Esophagus squamous epithelium (tissue), 5 donors: ENCODE results near the gene SLC9A7. TPM values are rescaled to one million over a fixed set of nuclear protein-coding genes. Genes with fewer than 3 reads are reported as not detected.
A peak's percentile ranks its signal among the peaks of the same experiment; 100 is the strongest.

Source experiments
- DNase-seq: peaks from one replicate; lab custom pipeline; 2025; lab: John Stamatoyannopoulos, UW
- H3K27ac ChIP-seq, 4 donors: fragments of 200-600 bp; sonication (generic); one replicate each; pipeline ENCODE4 v1.5.1; 2016 to 2019; ENCODE audit warnings: mild to moderate bottlenecking in 1 of 4
- H3K27me3 ChIP-seq, 4 donors: fragments of 200-600 bp; sonication (generic); 1 replicate in 3 of 4; 2 replicates in 1 of 4; pipeline versions ENCODE4 v1.5.1 to v1.6.0; 2017 to 2021; ENCODE audit warnings: antibody characterized with exemption in 1 of 4
- H3K36me3 ChIP-seq, 3 donors: fragments of 200-600 bp; sonication (generic); one replicate each; pipeline ENCODE4 v1.5.1; 2016 to 2019
- H3K4me1 ChIP-seq, 3 donors: fragments of 200-600 bp; sonication (generic); one replicate each; pipeline ENCODE4 v1.5.1; 2017 to 2019
- H3K4me3 ChIP-seq, 4 donors: fragments of 200-600 bp; sonication (generic); 1 replicate in 3 of 4; 2 replicates in 1 of 4; pipeline ENCODE4 v1.5.1; 2016 to 2019; ENCODE audit warnings: mild to moderate bottlenecking in 2 of 4, moderate library complexity in 1 of 4
- H3K9me3 ChIP-seq, 3 donors: fragments of 200-600 bp; sonication (generic); one replicate each; pipeline ENCODE4 v1.5.1; 2016 to 2019
- POLR2A ChIP-seq, 4 donors: fragments of 450-650 bp; IDR thresholded peaks; one replicate each; pipeline ENCODE4 v1.6.1; 2017; ENCODE audit warnings: antibody characterized with exemption in 4 of 4, mild to moderate bottlenecking in 4 of 4, moderate library complexity in 3 of 4
- WGBS, 2 donors: methylation state at CpG; one replicate each; pipeline ENCODE4 v1.1.5; 2018; 5-methylcytosine and 5-hydroxymethylcytosine counted together
- intact Hi-C: fragments of 100-400 bp; cut with DNase I; formaldehyde crosslinking; loops from one replicate; pipeline ENCODE4 v1.15.0; 2022
- total RNA-seq, 4 donors: library from RNA; depleted of rRNA; stranded (reverse); fragments of >200 nt; gene quantifications; one replicate each; pipeline ENCODE4 v1.1.0, GENCODE V29; 2016
- TF ChIP-seq, protein P1 (sequence below), 6 experiments: fragments of 450-650 bp in 4 of 6; fragments of 200-600 bp in 2 of 6; sonication (generic) in 2 of 6; IDR thresholded peaks; one replicate each; pipeline ENCODE4 v1.5.1; 2016 to 2019; ENCODE audit warnings: antibody characterized with exemption in 6 of 6, mild to moderate bottlenecking in 4 of 6, moderate library complexity in 4 of 6
- donor health status: DM: yes; HTN: yes; CAD: no.

SLC9A7 gene
- total RNA-seq, 4 donors from 2014 or later, result 6.4 to 16.4 (median 8.4) TPM

GRCh38 chrX:46577221-46578005 lies 181.5 kb downstream of the SLC9A7 start:
- no peak for DNase-seq
- Histone ChIP-seq H3K27ac (peak overlapping the region in 2 of 4 donors; percentile 32 to 79), H3K36me3 (no peaks in the 10 kb centered on the region), H3K9me3 (no peaks in the 10 kb centered on the region), H3K4me3 (peak overlapping the region in 1 of 4 donors; percentile 8), H3K4me1 (peaks cover 0 to 48% (median 2%) of the 10 kb centered on the region in 3 donors), H3K27me3 (no peaks in the 10 kb centered on the region)
- WGBS, 2 donors, result 28 to 50% methylated on average over 3 to 6 of the region's 7 CpGs
- intact Hi-C loops, result no loop called here
- TF ChIP-seq, protein P1, sequence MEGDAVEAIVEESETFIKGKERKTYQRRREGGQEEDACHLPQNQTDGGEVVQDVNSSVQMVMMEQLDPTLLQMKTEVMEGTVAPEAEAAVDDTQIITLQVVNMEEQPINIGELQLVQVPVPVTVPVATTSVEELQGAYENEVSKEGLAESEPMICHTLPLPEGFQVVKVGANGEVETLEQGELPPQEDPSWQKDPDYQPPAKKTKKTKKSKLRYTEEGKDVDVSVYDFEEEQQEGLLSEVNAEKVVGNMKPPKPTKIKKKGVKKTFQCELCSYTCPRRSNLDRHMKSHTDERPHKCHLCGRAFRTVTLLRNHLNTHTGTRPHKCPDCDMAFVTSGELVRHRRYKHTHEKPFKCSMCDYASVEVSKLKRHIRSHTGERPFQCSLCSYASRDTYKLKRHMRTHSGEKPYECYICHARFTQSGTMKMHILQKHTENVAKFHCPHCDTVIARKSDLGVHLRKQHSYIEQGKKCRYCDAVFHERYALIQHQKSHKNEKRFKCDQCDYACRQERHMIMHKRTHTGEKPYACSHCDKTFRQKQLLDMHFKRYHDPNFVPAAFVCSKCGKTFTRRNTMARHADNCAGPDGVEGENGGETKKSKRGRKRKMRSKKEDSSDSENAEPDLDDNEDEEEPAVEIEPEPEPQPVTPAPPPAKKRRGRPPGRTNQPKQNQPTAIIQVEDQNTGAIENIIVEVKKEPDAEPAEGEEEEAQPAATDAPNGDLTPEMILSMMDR (IDR thresholded peaks at IDR 0.05), result no peak
- TF ChIP-seq POLR2A (IDR thresholded peaks at IDR 0.05), result no peak

- peak overlapping the region in 3 of 4 donors; percentile 52 to 79 (median 53) for H3K27ac ChIP-seq
Observed at GRCh38 chrX:46576458-46576857, 182.5 kb downstream of the SLC9A7 start.

GRCh38 chrX:46575991-46576392 lies 182.9 kb downstream of the SLC9A7 start:
- H3K4me3 ChIP-seq, result peak overlapping the region in 3 of 4 donors; percentile 50 to 68 (median 58)
- DNase-seq, result no peak
- TF ChIP-seq POLR2A (IDR thresholded peaks at IDR 0.05), result no peak
- TF ChIP-seq, protein P1 (IDR thresholded peaks at IDR 0.05), result no peak
- 10 to 32% methylated on average over 6 of the region's 6 CpGs for WGBS, 2 donors
- H3K27ac ChIP-seq, result peak overlapping the region in 3 of 4 donors; percentile 52 to 79 (median 53)
- H3K4me1 ChIP-seq, result peaks cover 0 to 41% (median 0%) of the 10 kb centered on the region in 3 donors
- intact Hi-C loops, result no loop called here
- H3K9me3 ChIP-seq, result no peaks in the 10 kb centered on the region
- no peaks in the 10 kb centered on the region for H3K27me3 ChIP-seq
- H3K36me3 ChIP-seq, result no peaks in the 10 kb centered on the region

More at GRCh38 chrX:46576458-46576857, 182.5 kb downstream of the SLC9A7 start:
- Histone ChIP-seq H3K9me3 (no peaks in the 10 kb centered on the region), H3K27me3 (no peaks in the 10 kb centered on the region), H3K36me3 (no peaks in the 10 kb centered on the region), H3K4me3 (peak overlapping the region in 3 of 4 donors; percentile 50 to 68 (median 58)), H3K4me1 (peaks cover 0 to 41% (median 0%) of the 10 kb centered on the region in 3 donors)
- intact Hi-C loops, result no loop called here
- DNase-seq, result no peak
- WGBS, 2 donors, result 50 to 67% methylated on average over 3 of the region's 3 CpGs
- TF ChIP-seq, protein P1 (IDR thresholded peaks at IDR 0.05), result no peak
- no peak for TF ChIP-seq POLR2A (IDR thresholded peaks at IDR 0.05)

DNA sequence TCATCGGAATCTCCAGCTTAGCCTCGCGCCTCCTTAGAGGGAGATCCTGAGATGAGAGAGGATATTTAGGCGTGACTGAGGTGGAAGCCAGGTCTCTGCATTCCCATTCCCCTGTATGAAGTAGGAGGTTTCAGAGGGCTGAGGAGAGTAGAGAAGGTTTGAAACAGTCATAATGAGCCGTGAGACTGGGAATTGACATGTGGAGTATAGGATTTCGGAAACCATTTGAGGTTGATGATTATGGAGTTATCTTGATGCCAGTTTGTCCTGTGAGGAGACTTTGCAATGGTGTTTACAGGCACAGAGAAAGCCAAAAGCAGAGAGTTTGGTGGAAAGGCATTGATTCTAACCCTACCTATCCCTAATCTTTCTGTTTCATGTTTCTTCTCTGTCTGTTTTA lies 183.3 kb downstream of the SLC9A7 start:
- no peaks in the 10 kb centered on the region for H3K9me3 ChIP-seq
- intact Hi-C loops, result no loop called here
- peak overlapping the region; percentile 40 to 68 (median 54) for H3K4me3 ChIP-seq
- WGBS, 2 donors, result 43 to 69% methylated on average over 6 of the region's 6 CpGs
- peaks cover 0 to 41% (median 0%) of the 10 kb centered on the region in 3 donors for H3K4me1 ChIP-seq
- no peaks in the 10 kb centered on the region for H3K27me3 ChIP-seq
- TF ChIP-seq POLR2A (IDR thresholded peaks at IDR 0.05), result no peak
- TF ChIP-seq, protein P1 (IDR thresholded peaks at IDR 0.05), result no peak
- DNase-seq, result no peak
- no peaks in the 10 kb centered on the region for H3K36me3 ChIP-seq
- peak overlapping the region; percentile 14 to 79 (median 43) for H3K27ac ChIP-seq

DNA sequence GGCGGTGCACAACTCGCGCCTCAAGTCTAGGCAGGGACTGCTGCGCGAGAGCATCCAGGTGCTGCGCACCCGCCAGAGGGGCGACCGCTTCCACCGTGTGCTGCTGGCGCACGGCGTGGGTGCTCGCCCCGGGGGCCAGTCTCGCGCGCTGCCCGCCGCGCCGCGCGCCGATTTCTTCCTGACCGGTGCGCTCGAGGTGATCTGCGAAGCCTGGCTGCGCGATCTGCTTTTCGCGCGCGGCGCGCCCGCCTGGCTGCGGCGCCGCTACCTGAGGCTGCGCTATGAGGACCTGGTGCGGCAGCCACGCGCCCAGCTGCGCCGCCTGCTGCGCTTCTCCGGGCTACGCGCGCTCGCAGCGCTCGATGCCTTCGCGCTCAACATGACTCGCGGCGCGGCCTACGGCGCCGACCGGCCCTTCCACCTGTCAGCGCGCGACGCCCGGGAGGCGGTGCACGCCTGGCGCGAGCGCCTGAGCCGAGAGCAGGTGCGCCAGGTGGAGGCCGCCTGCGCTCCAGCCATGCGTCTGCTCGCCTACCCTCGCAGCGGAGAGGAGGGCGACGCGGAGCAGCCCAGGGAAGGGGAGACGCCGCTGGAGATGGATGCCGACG lies 184.0 kb downstream of the SLC9A7 start:
- no CpG with 5 or more reads among the region's 90 CpGs for WGBS, 2 donors
- DNase-seq, result no peak

More for the DNA sequence above, 184.0 kb downstream of the SLC9A7 start:
- Histone ChIP-seq H3K9me3 (no peaks in the 10 kb centered on the region), H3K27ac (peak overlapping the region; percentile 14 to 79 (median 53)), H3K4me3 (peak overlapping the region; percentile 40 to 68 (median 54)), H3K27me3 (no peaks in the 10 kb centered on the region), H3K36me3 (no peaks in the 10 kb centered on the region), H3K4me1 (peaks cover 0 to 41% (median 0%) of the 10 kb centered on the region in 3 donors)
- no peak for TF ChIP-seq POLR2A (IDR thresholded peaks at IDR 0.05)
- TF ChIP-seq, protein P1 (IDR thresholded peaks at IDR 0.05), result no peak
- intact Hi-C loops, result no loop called here
